Tibial nerve (tissue), 4 donors: ENCODE data around the gene PDZD2.
"Not testable (repeated sequence)": the region's sequence is repeated elsewhere in the genome, so short reads cannot be mapped to it uniquely, and the experiment has no call there.

Experiments
- CTCF ChIP-seq, 5 experiments: fragments of 200-600 bp in 3 of 5; fragments of 450-650 bp in 2 of 5; sonication (generic) in 3 of 5; IDR thresholded peaks; one replicate each; pipeline ENCODE4 v1.5.1; 2016 to 2019; ENCODE audit warnings: antibody characterized with exemption in 5 of 5, mild to moderate bottlenecking in 3 of 5, moderate library complexity in 2 of 5
- EP300 ChIP-seq, 2 donors: sonication (generic); formaldehyde crosslinking; IDR thresholded peaks; one replicate each; pipeline ENCODE4 v1.6.1; 2017; ENCODE audit warnings: antibody characterized with exemption in 2 of 2, mild to moderate bottlenecking in 1 of 2
- POLR2A ChIP-seq, 2 donors: fragments of 450-650 bp; IDR thresholded peaks; one replicate each; pipeline ENCODE4 v1.6.1; 2017; ENCODE audit warnings: antibody characterized with exemption in 2 of 2, mild to moderate bottlenecking in 2 of 2, moderate library complexity in 2 of 2

GRCh38 chr5:31975189-31975612 lies 336.3 kb downstream of the PDZD2 start:
- not testable (repeated sequence) for TF ChIP-seq CTCF, EP300, POLR2A (IDR thresholded peaks at IDR 0.05)
